HG03432 (cell line): ENCODE data around the gene SYCE3.

ENCODE experiments used
- ATAC-seq: cut with Tn5 transposase; IDR thresholded peaks from one replicate; pipeline ENCODE4 v1.9.1; 2021; ENCODE audit warnings: mild to moderate bottlenecking, moderate library complexity; ENCODE audit not compliant: unreplicated experiment

SYCE3 gene

DNA sequence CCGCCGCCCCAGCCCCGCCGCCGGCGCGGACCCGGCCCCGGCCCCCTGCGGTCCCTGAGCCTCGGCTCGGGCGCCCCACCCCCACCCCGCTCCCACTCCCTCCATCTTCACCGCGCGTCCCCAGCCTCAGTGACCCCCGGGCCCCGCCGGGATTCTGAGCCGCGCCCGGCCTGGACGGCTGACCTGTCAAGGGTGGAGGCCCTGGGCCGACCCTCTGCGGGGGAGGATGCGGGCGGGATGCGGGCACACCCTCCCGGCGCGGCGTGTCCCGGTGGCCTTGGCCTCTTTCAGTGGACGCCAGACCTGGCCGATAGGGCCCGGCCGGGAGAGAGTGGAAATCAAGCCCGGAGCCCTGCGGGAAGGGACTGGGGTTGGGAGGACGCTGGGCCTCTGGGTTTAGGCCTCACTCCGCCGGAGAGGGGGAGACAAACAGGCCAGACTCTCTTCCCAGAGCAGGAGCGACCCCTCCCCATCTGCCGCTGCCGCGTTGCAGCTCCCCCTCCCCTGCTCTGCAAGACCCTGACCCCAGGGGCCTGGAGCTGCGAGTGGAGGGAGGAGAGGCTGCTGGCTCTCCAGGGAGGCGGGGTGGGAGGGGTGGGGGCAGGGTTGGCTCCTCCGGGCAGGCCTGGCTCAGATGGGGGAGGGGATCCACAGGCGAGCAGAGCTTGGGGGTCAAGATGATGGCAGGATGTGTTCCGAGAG lies 38.4 kb upstream of the SYCE3 start:
- ATAC-seq: no peak

DNA sequence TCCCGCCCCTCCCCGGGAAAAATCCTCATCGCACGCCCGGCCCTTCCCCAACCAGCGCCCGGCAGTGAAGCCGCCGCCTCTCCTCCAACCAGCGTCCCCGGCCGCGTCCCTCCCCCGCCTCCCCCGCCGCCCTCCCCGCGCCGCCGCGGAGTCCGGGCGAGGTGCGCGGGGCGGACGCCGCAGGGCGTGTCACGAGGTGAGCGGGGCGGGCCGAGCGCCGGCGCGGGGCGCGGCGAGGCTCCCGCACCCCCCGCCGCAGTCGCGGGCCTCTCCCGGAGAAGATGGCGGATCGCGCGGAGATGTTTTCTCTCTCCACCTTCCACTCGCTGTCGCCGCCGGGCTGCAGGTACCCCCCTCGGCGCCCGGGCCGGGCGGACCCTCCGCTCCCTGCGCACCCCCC lies 37.8 kb upstream of the SYCE3 start, which contains the start of gene MAPK8IP2:
TSS of gene MAPK8IP2 (plus strand) at position 256 of the 400 bp plus-strand sequence. CDS start at position 282, 26 bp downstream.
- no peak for ATAC-seq

DNA sequence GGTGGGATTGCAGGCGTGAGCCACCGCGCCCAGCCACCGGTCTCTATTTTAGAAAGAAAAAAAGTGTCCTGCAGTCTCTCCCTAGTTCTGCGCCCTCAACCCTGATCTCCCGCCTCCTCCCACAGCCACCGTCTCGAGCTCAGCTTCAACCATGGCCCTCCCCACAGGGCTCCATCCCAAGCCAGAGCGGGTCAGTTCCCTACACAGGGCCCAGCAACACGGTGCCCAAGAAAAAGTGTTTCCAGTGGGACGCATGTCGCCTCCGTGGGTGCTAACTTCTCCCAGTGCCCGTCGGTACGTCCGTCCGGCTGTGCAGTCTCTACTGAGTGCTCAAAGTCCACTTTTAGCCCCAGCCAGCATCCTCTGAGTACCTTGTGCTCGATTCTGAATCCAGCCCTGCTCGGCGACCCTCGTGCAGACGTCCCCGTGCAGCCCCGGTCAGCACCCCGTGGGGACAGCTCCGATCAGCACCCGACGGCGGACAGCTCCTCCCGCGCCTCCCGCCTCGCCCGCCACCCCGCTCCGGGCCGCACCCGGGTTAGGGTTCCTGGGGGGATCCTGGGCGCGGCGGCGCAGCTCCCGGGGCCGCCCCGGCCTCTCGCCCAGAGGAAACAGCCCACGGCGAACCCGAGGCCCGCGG lies 37.2 kb upstream of the SYCE3 start:
- no peak for ATAC-seq

DNA sequence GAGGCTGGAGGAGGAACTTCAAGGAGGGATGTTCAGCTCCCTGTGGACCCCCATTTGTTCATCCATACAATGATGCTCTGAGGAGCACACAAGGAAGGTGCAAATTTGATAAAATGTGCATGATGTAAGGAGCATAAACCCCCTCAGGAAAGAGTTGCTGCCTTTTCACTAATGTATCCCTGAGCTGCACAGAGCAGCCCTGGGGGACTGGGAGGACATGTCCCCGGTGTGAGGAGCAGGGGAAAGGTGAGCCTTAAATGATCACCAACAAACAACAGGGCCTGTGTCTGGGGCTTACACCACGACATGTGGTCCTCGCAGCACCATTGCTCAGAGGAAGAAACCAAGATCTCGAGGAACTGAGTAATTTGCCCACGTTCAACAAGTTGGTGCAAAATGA lies 34.4 kb upstream of the SYCE3 start:
- ATAC-seq: no peak

DNA sequence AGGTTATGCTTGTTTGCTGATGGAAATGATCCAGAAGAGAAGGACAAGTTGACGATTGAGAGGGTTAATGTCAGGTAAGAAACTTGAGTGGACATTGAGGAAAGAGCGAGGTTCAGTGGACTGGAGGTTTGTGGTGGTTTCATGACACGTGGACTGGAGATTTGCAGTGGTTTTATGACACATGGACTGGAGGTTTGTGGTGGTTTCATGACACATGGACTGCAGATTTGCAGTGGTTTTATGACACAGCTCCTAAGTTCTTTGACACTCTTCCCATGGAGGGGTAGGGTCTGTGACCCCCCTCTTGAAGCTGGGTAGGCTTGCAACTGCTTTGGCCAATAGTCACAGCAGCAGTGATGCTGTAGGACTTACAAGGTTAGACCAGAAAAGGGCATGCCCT lies 32.5 kb upstream of the SYCE3 start:
- no peak for ATAC-seq

DNA sequence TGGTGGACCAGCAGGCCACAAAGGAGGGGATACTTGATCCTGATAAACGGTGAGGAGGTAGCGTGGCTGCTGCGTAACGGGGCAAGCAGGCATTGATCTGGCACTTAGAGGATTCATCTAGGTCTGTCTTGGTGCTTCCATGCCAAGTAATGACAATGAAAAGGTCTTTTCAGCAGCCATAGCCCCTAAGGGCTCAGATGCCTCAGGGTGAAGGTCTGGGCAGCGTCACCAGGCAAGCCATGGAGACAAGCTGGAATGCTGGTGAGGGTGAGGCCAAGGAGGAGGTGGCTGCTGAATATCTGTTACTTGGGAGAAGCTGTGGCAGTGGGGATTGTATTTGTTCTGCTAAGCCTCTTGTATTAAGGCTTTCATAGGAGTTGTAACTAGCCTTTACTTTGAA lies 24.7 kb upstream of the SYCE3 start:
- no peak for ATAC-seq

DNA sequence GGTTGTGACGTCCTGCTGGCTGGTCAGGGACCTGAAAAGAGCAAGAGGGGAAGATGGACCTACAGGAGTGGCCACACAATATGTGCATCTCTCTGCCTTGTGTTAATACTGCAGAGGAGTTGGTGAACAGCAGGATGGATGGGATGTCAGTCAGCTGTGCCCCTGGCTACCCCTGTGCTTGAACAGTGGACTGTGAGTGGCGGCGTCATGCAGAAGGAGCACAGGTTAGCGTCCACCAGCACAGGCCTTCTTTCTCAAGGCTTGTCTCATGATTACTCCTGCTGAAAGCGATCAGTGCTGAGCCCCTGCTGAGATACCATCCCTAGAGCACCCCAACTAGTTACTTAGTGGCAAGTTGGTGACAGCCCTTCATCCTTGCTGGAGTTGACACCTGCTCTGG lies 23.7 kb upstream of the SYCE3 start:
- no peak for ATAC-seq

DNA sequence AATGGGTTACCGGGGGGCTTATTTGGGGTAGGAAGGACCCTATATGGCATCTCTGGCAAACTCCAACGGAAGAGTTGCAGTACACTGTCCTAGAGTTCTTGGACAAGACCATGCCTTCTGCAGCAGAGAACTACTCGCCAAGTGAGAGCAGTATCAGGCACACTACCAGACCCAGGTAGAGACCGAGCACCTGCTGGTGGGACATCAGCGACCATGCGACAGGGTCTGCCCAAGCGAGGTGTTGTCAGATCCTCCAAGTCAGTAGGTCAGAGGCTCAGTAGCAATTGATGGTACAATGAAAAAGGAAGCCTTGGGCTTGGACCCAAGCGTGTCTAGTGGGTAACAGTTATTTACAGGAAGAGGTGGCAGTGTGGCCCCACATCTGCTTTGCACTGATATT lies 23.1 kb upstream of the SYCE3 start:
- no peak for ATAC-seq

DNA sequence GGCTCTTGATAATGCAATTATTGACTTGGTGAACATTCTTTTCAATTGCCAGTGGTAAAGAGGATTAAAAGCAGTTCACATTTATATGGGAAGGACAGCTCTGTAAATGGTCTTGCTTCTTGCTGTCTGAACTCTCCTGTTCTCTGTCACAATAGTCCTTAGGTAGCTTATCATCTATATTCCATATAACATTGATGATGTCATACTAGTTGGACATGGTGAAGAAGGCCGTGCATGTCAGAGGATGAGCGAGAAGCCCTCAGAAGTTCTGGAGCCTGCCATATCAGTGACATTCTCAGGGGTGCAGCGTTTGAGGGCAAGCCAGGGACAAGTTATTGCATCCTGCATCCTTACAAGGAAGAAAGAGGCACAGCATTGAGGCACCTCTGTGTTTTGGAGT lies 22.5 kb upstream of the SYCE3 start:
- ATAC-seq: no peak

DNA sequence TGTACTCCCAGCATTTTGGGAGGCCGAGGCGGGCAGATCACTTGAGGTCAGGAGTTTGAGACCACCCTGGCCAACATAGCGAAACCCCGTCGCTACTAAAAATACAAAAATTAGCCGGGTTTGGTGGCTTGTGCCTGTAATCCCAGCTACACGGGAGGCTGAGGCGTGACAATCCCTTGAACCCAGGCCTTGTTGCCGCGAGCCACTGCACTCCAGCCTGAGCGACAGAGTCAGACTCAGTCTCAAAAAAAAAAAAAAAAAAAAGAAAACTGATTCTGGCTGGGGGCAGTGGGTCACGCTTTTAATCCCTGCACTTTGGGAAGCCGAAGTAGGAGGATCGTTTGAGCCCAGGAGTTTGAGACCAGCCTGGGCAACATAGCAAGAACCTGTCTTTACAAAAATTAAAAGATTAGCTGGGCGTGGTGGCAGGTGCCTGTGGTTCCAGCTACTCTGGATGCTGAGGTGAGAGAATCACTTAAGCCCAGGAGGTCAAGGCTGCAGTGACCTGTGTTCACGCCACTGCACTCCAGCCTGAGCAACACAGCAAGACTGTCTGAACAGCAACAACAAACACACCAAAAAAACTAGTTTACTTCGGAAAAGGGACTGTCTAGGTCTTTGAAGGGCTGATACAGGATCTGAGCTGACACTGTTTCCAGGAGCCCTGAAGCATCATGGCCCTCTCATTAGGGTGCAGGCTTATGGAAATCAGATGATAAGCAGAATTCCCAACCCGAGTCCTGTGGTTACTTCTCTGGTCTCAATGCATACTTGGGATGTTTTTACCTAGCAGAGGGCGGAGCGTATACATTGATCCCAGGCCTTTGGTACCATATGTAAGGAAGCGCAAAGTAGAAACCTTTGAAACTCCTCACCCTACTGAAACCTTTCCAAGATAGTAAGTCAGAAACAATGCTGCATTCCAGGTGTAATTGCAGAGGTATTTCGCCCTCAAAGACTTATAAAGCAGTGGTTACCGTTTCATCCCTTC lies 21.7 kb upstream of the SYCE3 start:
- ATAC-seq: no peak

DNA sequence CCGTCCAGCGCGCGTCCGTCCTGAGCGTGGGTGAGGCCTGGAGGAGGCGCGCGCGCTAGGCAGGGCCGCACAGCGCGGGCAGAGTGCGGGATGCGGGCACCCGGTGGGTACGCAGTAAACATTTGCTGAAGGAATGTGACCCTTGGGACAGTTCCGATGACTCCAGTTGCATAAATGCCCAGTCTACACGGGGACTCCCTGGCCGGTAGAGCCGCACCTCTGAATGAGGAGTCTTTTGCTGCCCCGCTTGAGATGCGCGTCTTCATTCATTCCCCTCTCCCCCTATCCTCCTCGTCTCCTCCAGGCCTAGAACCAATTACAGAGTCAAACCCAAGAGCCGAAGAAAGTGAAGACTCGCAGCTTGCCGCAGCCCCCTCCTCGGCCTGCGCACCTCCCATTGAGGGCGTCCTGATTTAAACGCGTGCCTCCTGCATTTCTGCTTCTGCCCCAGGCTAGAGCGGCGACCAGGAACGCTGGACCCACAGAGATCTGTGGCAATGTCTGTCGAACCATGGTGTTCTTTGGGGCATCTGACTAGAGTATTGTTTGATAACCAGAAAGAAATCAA lies 20.7 kb upstream of the SYCE3 start:
- peak; percentile 29 for ATAC-seq

DNA sequence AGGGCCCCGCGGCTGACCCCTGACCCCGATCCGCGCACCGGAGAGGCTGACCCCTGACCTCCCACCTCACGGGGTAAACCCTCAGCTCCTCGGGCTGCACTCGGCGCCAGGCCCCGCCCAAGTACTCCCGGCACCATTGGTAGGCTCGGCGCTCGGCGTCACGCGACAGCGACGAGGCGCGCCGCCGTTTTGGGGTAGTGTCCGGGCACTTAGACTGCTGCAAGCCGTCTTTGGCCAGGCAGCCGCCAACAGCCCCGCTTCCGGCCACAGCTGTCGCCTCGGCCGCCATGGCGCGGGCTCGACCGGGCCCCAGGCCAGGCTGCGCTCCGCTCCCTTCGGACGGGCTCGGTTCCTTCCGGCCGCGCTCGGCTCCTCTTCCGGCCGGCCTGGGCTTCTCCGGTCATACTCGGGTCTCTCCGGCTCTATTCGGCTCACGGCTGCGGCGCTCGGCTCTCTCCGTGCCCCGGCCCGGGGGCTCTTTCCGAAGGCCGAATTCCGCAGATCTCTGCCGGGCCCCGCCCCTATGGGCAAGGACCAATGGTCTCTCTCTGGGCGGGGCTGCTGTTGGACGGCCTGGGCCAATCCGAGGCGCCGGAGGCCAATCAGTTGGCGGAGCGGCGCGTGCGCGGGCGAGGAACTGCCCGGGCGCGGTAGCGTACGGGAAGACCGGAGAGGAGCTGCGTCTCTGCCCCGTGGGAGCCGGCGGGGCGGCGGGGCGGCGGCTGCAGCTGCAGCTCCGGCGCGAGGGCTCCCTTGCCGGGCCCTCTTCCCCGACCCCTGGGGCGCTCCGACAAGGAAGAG lies 20.0 kb upstream of the SYCE3 start, which contains the start of gene CHKB:
TSS of gene CHKB (minus strand) at position 357 of the 801 bp plus-strand sequence. CDS start at position 289, 68 bp downstream.
- ATAC-seq: peak; percentile 89

DNA sequence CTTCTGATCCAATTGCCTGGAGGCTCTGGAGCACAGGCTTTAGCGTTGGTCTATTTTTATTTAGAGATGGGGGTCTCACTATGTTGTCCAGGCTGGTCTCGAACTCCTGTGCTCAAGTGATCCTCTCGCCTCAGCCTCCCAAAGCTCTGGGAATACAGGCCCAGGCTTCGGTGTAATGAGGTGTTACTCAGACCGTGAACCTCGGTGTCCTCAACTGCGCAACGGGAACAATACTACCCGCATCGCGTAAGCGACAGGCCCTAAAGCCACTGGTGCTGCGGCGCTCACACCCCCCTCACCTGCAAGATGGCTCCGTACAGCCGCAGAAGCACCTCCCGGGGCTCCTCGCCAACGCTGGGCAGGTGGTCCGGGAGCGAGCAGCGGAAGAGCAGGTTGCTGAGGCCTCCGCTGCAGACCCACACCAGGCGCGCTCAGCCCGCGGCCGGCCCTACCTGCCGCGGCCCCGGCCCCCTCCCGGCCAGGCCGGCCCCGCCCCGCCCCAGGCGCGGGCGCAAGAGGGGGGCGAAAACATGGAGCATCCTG lies 19.3 kb upstream of the SYCE3 start:
- no peak for ATAC-seq

DNA sequence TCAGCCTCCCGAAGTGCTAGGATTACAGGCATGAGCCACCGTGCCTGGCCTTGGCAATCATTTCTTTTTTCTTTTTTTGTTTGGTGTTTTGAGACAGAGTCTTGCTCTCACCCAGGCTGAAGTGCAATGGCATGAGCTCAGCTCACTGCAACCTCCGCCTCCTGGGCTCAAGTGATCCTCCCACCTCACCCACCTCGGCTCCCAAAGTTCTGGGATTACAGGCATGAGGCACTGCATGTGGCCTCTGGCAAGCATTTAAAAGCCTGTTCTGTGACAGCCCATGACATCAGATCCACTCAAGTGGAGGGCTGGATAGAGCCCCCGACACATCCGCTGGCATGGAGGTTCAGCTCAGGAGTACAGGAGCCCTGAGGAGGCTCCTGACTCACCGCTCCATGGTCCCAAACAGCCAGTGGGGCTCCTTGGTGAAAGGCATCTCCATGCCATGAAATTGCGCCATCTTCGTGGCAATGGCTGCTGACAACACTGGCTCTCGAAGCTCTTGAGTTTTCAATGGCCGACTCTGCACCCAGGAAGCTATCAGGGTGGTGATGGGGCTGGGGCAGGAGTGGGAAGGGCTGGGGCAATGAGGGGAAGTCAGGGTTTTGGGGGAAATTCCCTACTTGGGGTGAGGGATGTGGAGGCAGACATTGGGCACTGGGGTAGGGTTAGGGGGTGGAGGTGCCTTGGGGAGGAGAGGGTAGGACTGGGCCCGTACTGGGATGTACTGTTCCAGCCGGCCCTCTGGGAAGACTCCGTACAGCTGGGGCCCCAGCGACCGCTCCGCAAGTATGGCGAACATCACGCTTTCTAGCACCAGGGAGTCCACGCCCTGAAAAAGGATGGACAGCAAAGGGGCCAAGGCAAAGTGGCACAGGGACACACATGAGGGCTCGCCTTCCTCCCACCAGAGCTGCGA lies 18.6 kb upstream of the SYCE3 start:
- no peak for ATAC-seq

DNA sequence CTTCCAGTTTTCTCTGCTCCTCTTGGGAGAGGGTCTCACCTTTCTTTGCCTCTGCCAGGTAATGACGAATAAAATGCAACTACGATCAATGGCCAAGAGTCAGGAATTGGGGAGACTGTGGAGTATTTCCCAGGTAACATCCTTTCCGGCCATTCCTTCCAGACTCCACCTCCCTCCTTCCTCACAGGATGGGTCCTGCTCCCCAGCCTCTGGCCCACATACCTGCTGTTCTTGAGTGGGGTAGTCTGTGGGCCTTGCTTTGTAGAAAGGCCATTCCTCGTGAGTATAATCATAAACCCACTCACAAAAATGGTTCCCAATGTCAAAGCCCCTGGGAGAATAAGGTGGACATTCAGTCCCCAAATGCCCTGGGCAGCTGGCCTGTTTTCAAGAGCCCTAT lies 17.0 kb upstream of the SYCE3 start:
- no peak for ATAC-seq

DNA sequence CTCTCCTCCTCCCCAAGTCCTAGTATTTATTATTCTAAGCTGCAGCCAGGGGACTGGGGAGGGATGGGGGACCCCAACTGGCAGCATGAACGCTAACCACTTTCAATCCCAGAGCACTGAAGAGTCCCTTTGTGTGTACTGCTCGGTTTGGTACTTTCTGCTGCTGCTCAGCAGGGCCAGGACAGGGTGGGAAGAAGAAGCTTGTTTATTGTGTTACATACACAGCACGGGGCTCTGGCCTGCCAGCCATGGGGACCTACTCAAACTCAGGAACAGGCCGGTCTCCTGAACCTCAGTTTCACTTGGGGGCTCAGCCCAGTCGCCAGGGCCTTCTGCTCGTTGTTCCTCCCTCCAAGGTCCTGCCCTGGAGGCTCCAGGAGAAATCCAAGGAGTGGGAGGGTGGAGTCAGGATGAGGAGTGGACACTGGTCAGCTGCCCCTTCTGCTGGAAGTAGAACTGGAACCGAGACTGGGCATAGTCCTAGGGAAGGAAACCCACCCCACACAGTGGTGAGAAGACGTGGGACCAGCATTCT lies 16.1 kb upstream of the SYCE3 start:
- ATAC-seq: no peak

DNA sequence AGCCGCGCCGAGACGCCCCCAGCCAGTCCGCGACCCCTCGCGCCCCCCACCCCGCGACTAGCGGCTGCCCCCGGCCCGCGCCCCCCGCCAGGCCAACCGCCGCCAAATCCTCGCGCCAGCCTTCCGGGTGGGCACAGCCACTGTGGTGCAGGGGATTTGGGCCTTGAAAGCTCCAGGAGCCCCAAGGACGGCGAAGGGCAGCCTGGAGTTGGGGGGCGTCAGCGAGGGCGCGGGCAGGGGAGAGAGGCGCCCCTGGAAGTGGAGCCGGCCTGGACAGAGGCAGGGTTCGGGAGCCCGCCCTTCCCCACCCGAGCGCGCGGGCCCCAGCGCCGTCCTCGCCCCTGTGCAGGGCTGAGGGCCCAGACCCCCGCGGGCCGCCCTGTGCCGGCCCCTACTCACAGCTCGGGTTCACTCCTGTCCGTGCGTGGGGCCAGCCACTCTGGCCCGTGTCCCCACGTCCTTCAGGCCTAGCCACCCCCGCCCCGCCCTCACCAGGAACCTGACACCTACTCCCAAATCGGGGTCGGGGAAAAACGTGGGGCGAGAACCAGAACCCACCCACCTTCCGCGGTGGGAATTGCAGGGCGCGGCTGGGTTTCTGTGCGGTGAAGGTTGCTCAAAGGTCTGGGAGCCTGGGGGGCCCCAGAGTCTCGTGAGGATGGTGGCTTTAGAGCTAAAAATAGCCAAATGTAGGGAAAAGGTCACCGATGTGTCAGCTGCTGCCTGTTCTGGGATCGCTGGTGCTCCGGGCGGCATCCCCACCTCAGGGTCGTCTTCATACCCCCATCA lies 15.5 kb upstream of the SYCE3 start, which contains the start of gene CPT1B:
TSS of gene CPT1B (minus strand) at position 441 of the 789 bp plus-strand sequence. CDS start 512 bp downstream, outside the sequence.
- no peak for ATAC-seq

DNA sequence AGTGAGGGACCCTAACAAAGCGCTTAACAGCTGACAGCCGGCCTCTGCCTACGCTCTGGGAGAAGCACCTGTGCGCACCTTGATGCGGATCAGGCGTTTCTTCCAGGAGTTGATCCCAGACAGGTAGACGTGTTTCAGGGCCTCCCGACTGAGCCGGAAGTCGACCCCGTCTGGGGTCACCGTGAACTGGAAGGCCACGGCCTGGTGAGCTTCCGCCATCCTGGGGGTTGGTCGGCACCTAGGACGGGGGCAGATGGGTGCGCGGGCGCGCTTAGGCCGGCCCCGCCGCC lies 14.9 kb upstream of the SYCE3 start:
- no peak for ATAC-seq
